ENCODE measurements around the gene COQ6. TPM values are rescaled to one million over a fixed set of nuclear protein-coding genes. Genes with fewer than 3 reads are reported as not detected.
"Not testable (repeated sequence)": the region's sequence is repeated elsewhere in the genome, so short reads cannot be mapped to it uniquely, and the experiment has no call there.

COQ6 gene
- total and polyA plus RNA-seq, 2 donors, result 26.1 to 29.7 TPM

GRCh38 chr14:73953731-73954130, 3.6 kb downstream of the COQ6 start:
- Histone ChIP-seq H3K36me3 (ENCODE audit: insufficient read depth) (peaks cover 10% of the 10 kb centered on the region), H3K4me1 (ENCODE audit: insufficient read depth) (no peaks in the 10 kb centered on the region), H3K27ac (ENCODE audit: low read depth) (no peak overlapping the region), H3K4me3 (ENCODE audit: low read depth, low read length) (no peak overlapping the region)
- no peak for DNase-seq (ENCODE audit: extremely low spot score)
- WGBS, result 80% methylated on average over 1 of the region's 1 CpG

GRCh38 chr14:73955674-73956073, 5.6 kb downstream of the COQ6 start:
- no peak for DNase-seq (ENCODE audit: extremely low spot score)
- H3K36me3 ChIP-seq (ENCODE audit: insufficient read depth), result peaks cover 12% of the 10 kb centered on the region
- H3K27ac ChIP-seq (ENCODE audit: low read depth), result no peak overlapping the region
- 87% methylated on average over 5 of the region's 5 CpGs for WGBS
- no peaks in the 10 kb centered on the region for H3K4me1 ChIP-seq (ENCODE audit: insufficient read depth)
- no peak overlapping the region for H3K4me3 ChIP-seq (ENCODE audit: low read depth, low read length)

GRCh38 chr14:73958591-73958990, 8.5 kb downstream of the COQ6 start:
- Histone ChIP-seq H3K4me3 (ENCODE audit: low read depth, low read length) (no peak overlapping the region), H3K4me1 (ENCODE audit: insufficient read depth) (no peaks in the 10 kb centered on the region), H3K27ac (ENCODE audit: low read depth) (no peak overlapping the region), H3K36me3 (ENCODE audit: insufficient read depth) (peaks cover 12% of the 10 kb centered on the region)
- no peak for DNase-seq (ENCODE audit: extremely low spot score)

GRCh38 chr14:73961192-73961591, 11.1 kb downstream of the COQ6 start:
- WGBS, result 93% methylated on average over 12 of the region's 12 CpGs
- no peak for DNase-seq (ENCODE audit: extremely low spot score)
- Histone ChIP-seq H3K4me3 (ENCODE audit: low read depth, low read length) (no peak overlapping the region), H3K4me1 (ENCODE audit: insufficient read depth) (no peaks in the 10 kb centered on the region), H3K36me3 (ENCODE audit: insufficient read depth) (peaks cover 8% of the 10 kb centered on the region), H3K27ac (ENCODE audit: low read depth) (no peak overlapping the region)

GRCh38 chr14:73965216-73965615, 15.1 kb downstream of the COQ6 start:
- no peaks in the 10 kb centered on the region for H3K36me3 ChIP-seq (ENCODE audit: insufficient read depth)
- H3K4me1 ChIP-seq (ENCODE audit: insufficient read depth), result no peaks in the 10 kb centered on the region
- H3K27ac ChIP-seq (ENCODE audit: low read depth), result no peak overlapping the region
- DNase-seq (ENCODE audit: extremely low spot score), result no peak
- WGBS, result 92% methylated on average over 4 of the region's 4 CpGs
- no peak overlapping the region for H3K4me3 ChIP-seq (ENCODE audit: low read depth, low read length)

- Histone ChIP-seq H3K36me3 (ENCODE audit: insufficient read depth) (no peaks in the 10 kb centered on the region), H3K4me3 (ENCODE audit: low read depth, low read length) (no peak overlapping the region), H3K4me1 (ENCODE audit: insufficient read depth) (no peaks in the 10 kb centered on the region), H3K27ac (ENCODE audit: low read depth) (no peak overlapping the region)
- 65% methylated on average over 2 of the region's 2 CpGs for WGBS
- DNase-seq (ENCODE audit: extremely low spot score), result no peak
Measured at GRCh38 chr14:73968885-73969284, 18.8 kb downstream of the COQ6 start.

GRCh38 chr14:73973497-73973896, 23.4 kb downstream of the COQ6 start:
- no peak overlapping the region for H3K27ac ChIP-seq (ENCODE audit: low read depth)
- H3K4me1 ChIP-seq (ENCODE audit: insufficient read depth), result no peaks in the 10 kb centered on the region
- WGBS, result 75% methylated on average over 2 of the region's 2 CpGs
- H3K4me3 ChIP-seq (ENCODE audit: low read depth, low read length), result no peak overlapping the region
- H3K36me3 ChIP-seq (ENCODE audit: insufficient read depth), result peaks cover 2% of the 10 kb centered on the region
- DNase-seq (ENCODE audit: extremely low spot score), result no peak

GRCh38 chr14:73976125-73976524, 26.0 kb downstream of the COQ6 start:
- H3K4me3 ChIP-seq (ENCODE audit: low read depth, low read length), result no peak overlapping the region
- H3K4me1 ChIP-seq (ENCODE audit: insufficient read depth), result no peaks in the 10 kb centered on the region
- H3K36me3 ChIP-seq (ENCODE audit: insufficient read depth), result peaks cover 2% of the 10 kb centered on the region
- DNase-seq (ENCODE audit: extremely low spot score), result no peak
- WGBS, result 92% methylated on average over 6 of the region's 6 CpGs
- H3K27ac ChIP-seq (ENCODE audit: low read depth), result no peak overlapping the region

- no peak overlapping the region for H3K27ac ChIP-seq (ENCODE audit: low read depth)
- H3K4me1 ChIP-seq (ENCODE audit: insufficient read depth), result no peaks in the 10 kb centered on the region
- peaks cover 2% of the 10 kb centered on the region for H3K36me3 ChIP-seq (ENCODE audit: insufficient read depth)
- H3K4me3 ChIP-seq (ENCODE audit: low read depth, low read length), result no peak overlapping the region
- DNase-seq (ENCODE audit: extremely low spot score), result no peak
- 31% methylated on average over 4 of the region's 4 CpGs for WGBS
Measured at GRCh38 chr14:73977896-73978295, 27.8 kb downstream of the COQ6 start.

GRCh38 chr14:73988065-73988464, 38.0 kb downstream of the COQ6 start:
- H3K36me3 ChIP-seq (ENCODE audit: insufficient read depth), result peaks cover 4% of the 10 kb centered on the region
- WGBS, result 87% methylated on average over 3 of the region's 3 CpGs
- H3K4me1 ChIP-seq (ENCODE audit: insufficient read depth), result no peaks in the 10 kb centered on the region
- no peak overlapping the region for H3K4me3 ChIP-seq (ENCODE audit: low read depth, low read length)
- no peak overlapping the region for H3K27ac ChIP-seq (ENCODE audit: low read depth)
- DNase-seq (ENCODE audit: extremely low spot score), result no peak

GRCh38 chr14:73988656-73989055, 38.6 kb downstream of the COQ6 start:
- 87% methylated on average over 6 of the region's 7 CpGs for WGBS
- H3K36me3 ChIP-seq (ENCODE audit: insufficient read depth); DNase-seq (ENCODE audit: extremely low spot score); H3K4me3 ChIP-seq (ENCODE audit: low read depth, low read length); H3K27ac ChIP-seq (ENCODE audit: low read depth); H3K4me1 ChIP-seq (ENCODE audit: insufficient read depth): not testable (repeated sequence)

- no peaks in the 10 kb centered on the region for H3K4me1 ChIP-seq (ENCODE audit: insufficient read depth)
- no peak for DNase-seq (ENCODE audit: extremely low spot score)
- no peak overlapping the region for H3K4me3 ChIP-seq (ENCODE audit: low read depth, low read length)
- H3K36me3 ChIP-seq (ENCODE audit: insufficient read depth), result peaks cover 4% of the 10 kb centered on the region
- no peak overlapping the region for H3K27ac ChIP-seq (ENCODE audit: low read depth)
- 65% methylated on average over 4 of the region's 4 CpGs for WGBS
Measured at GRCh38 chr14:73991092-73991491, 41.0 kb downstream of the COQ6 start.

GRCh38 chr14:73994926-73995325, 44.8 kb downstream of the COQ6 start:
- not testable (repeated sequence) for DNase-seq (ENCODE audit: extremely low spot score); H3K27ac ChIP-seq (ENCODE audit: low read depth); H3K4me1 ChIP-seq (ENCODE audit: insufficient read depth); H3K4me3 ChIP-seq (ENCODE audit: low read depth, low read length); H3K36me3 ChIP-seq (ENCODE audit: insufficient read depth)
- WGBS, result 90% methylated on average over 7 of the region's 7 CpGs

- 91% methylated on average over 8 of the region's 8 CpGs for WGBS
- DNase-seq (ENCODE audit: extremely low spot score), result no peak
Measured at GRCh38 chr14:73995977-73996378, 45.9 kb downstream of the COQ6 start.

GRCh38 chr14:73996731-73997107, 46.6 kb downstream of the COQ6 start:
- WGBS, result 73% methylated on average over 2 of the region's 2 CpGs
- Histone ChIP-seq H3K36me3 (ENCODE audit: insufficient read depth) (no peaks in the 10 kb centered on the region), H3K4me1 (ENCODE audit: insufficient read depth) (no peaks in the 10 kb centered on the region), H3K4me3 (ENCODE audit: low read depth, low read length) (no peak overlapping the region), H3K27ac (ENCODE audit: low read depth) (no peak overlapping the region)
- DNase-seq (ENCODE audit: extremely low spot score), result no peak

More at GRCh38 chr14:73995977-73996378, 45.9 kb downstream of the COQ6 start:
- Histone ChIP-seq H3K36me3 (ENCODE audit: insufficient read depth) (no peaks in the 10 kb centered on the region), H3K4me3 (ENCODE audit: low read depth, low read length) (no peak overlapping the region), H3K27ac (ENCODE audit: low read depth) (no peak overlapping the region), H3K4me1 (ENCODE audit: insufficient read depth) (no peaks in the 10 kb centered on the region)

All from urinary bladder (tissue), 4 donors.